MM.1S (cell line): Measurements from ENCODE around the gene GRM5.
"Not testable (repeated sequence)": the region's sequence is repeated elsewhere in the genome, so short reads cannot be mapped to it uniquely, and the experiment has no call there.

Experiments
- DNase-seq: peaks from one replicate; pipeline ENCODE4 v3.0.0-alpha.2; 2015
- H2AFZ ChIP-seq: fragments of 300-600 bp; sonication (generic); 2 replicates; pipeline ENCODE4 v1.6.0; 2016; ENCODE audit warnings: antibody characterized with exemption, low read length
- H3F3A ChIP-seq: fragments of 300-600 bp; sonication (generic); 2 replicates; pipeline ENCODE4 v1.6.1; 2016; ENCODE audit warnings: mild to moderate bottlenecking, antibody characterized with exemption, low read length, moderate library complexity, mixed read lengths; ENCODE audit not compliant: insufficient read depth
- H3K27ac ChIP-seq: fragments of 300-600 bp; sonication (generic); 2 replicates; pipeline ENCODE4 v1.5.1; 2016; ENCODE audit warnings: mild to moderate bottlenecking, low read length
- H3K27me3 ChIP-seq: fragments of 300-600 bp; sonication (generic); replicated peaks from 2 replicates; pipeline ENCODE4 v1.6.0; 2016; ENCODE audit warnings: low read length; ENCODE audit not compliant: insufficient read depth
- H3K36me3 ChIP-seq: fragments of 300-600 bp; sonication (generic); replicated peaks from 2 replicates; pipeline ENCODE4 v1.6.1; 2016; ENCODE audit warnings: mild to moderate bottlenecking, low read length, mixed read lengths; ENCODE audit not compliant: insufficient read depth
- H3K4me1 ChIP-seq: fragments of 300-600 bp; sonication (generic); 2 replicates; pipeline ENCODE4 v1.6.1; 2016; ENCODE audit warnings: low read length, mixed read lengths
- H3K4me2 ChIP-seq: fragments of 300-600 bp; sonication (generic); 2 replicates; pipeline ENCODE4 v1.6.0; 2016; ENCODE audit warnings: low read depth, low read length
- H3K4me3 ChIP-seq: fragments of 300-600 bp; sonication (generic); 2 replicates; pipeline ENCODE4 v1.5.1; 2016; ENCODE audit warnings: low read length, mixed read lengths
- H3K79me2 ChIP-seq: fragments of 300-600 bp; sonication (generic); 2 replicates; pipeline ENCODE4 v1.6.1; 2016; ENCODE audit warnings: mixed run types, low read length, mixed read lengths
- H3K9ac ChIP-seq: fragments of 300-600 bp; sonication (generic); 2 replicates; pipeline ENCODE4 v1.6.1; 2016; ENCODE audit warnings: low read length, mixed read lengths
- H3K9me2 ChIP-seq: fragments of 300-600 bp; sonication (generic); replicated peaks from 2 replicates; pipeline ENCODE4 v1.6.1; 2016; ENCODE audit warnings: mild to moderate bottlenecking, low read length, mixed read lengths; ENCODE audit not compliant: insufficient read depth
- H3K9me3 ChIP-seq: fragments of 300-600 bp; sonication (generic); replicated peaks from 2 replicates; pipeline ENCODE4 v1.6.1; 2016; ENCODE audit warnings: mild to moderate bottlenecking, low read length, mixed read lengths; ENCODE audit not compliant: insufficient read depth
- H4K20me1 ChIP-seq: fragments of 300-600 bp; sonication (generic); 2 replicates; pipeline ENCODE4 v1.6.1; 2016; ENCODE audit warnings: mild to moderate bottlenecking, low read length, moderate library complexity, mixed read lengths; ENCODE audit not compliant: insufficient read depth
- EZH2 ChIP-seq: fragments of 300-600 bp; sonication (generic); optimal IDR thresholded peaks from 2 replicates; pipeline ENCODE3; 2017; ENCODE audit warnings: low read depth, mild to moderate bottlenecking, antibody characterized with exemption, low read length, mixed read lengths
- EZH2phosphoT487 ChIP-seq: fragments of 300-600 bp; sonication (generic); IDR thresholded peaks from 2 replicates; pipeline ENCODE4 v1.6.1; 2018; ENCODE audit warnings: antibody characterized with exemption, low read length
- TF ChIP-seq, protein P1 (sequence below): fragments of 300-600 bp; sonication (generic); IDR thresholded peaks from 2 replicates; pipeline ENCODE4 v1.5.1; 2016; ENCODE audit warnings: antibody characterized with exemption, low read length, mixed read lengths

The GRM5 gene

DNA sequence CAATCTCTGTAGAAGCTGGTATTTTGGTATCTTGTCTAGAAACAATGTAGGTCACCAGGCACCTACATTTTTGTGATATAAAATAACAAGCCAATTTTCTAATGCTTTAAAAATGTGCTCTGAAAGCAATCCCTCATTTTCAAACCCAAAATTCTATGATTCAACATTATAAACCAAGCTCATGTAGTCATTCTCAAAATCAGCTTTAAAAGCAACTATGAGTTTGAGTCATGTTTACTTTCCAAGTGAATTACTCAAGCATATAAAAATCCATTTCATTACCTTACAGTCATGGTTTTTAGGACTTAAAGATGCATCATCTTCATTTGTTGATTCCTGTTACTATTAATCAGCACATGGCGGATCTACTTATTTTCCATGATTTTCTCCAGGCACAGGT lies 216.4 kb downstream of the GRM5 start:
- TF ChIP-seq, protein P1, sequence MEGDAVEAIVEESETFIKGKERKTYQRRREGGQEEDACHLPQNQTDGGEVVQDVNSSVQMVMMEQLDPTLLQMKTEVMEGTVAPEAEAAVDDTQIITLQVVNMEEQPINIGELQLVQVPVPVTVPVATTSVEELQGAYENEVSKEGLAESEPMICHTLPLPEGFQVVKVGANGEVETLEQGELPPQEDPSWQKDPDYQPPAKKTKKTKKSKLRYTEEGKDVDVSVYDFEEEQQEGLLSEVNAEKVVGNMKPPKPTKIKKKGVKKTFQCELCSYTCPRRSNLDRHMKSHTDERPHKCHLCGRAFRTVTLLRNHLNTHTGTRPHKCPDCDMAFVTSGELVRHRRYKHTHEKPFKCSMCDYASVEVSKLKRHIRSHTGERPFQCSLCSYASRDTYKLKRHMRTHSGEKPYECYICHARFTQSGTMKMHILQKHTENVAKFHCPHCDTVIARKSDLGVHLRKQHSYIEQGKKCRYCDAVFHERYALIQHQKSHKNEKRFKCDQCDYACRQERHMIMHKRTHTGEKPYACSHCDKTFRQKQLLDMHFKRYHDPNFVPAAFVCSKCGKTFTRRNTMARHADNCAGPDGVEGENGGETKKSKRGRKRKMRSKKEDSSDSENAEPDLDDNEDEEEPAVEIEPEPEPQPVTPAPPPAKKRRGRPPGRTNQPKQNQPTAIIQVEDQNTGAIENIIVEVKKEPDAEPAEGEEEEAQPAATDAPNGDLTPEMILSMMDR: no peak
- TF ChIP-seq EZH2 (no peak), EZH2phosphoT487 (no peak)
- Histone ChIP-seq H4K20me1 (no peaks in the 10 kb centered on the region), H3K4me3 (no peak overlapping the region), H3K9me3 (no peaks in the 10 kb centered on the region), H3K36me3 (no peaks in the 10 kb centered on the region), H3K27me3 (no peaks in the 10 kb centered on the region), H2AFZ (no peak overlapping the region), H3K4me1 (no peaks in the 10 kb centered on the region), H3K9me2 (no peaks in the 10 kb centered on the region), H3F3A (no peaks in the 10 kb centered on the region), H3K9ac (no peak overlapping the region), H3K4me2 (no peak overlapping the region), H3K79me2 (no peaks in the 10 kb centered on the region), H3K27ac (no peak overlapping the region)
- no peak for DNase-seq

DNA sequence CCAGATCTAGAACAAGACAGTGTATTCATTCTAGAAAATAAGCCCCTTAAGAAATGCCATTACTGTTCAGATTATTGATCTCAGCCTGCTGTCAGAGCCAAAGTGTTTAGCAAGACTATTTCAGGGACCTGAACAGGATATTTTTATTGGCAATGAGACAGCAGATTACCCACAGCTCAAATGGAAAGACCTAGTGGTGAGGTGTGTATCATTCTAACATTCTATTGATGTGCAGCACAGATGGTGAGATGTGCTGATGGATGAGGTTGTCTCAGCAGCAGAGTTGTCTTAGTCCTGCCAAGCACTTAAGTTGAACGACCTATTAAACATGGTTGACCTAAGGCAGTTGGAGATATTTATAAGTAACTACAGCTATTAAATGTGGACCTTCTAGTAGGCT lies 219.5 kb downstream of the GRM5 start:
- H3F3A ChIP-seq, H3K4me3 ChIP-seq, DNase-seq, H3K4me2 ChIP-seq, H3K4me1 ChIP-seq, H3K9ac ChIP-seq, H3K9me3 ChIP-seq, H3K9me2 ChIP-seq, H3K36me3 ChIP-seq, H4K20me1 ChIP-seq, H2AFZ ChIP-seq, H3K79me2 ChIP-seq, H3K27ac ChIP-seq, H3K27me3 ChIP-seq: not testable (repeated sequence)

DNA sequence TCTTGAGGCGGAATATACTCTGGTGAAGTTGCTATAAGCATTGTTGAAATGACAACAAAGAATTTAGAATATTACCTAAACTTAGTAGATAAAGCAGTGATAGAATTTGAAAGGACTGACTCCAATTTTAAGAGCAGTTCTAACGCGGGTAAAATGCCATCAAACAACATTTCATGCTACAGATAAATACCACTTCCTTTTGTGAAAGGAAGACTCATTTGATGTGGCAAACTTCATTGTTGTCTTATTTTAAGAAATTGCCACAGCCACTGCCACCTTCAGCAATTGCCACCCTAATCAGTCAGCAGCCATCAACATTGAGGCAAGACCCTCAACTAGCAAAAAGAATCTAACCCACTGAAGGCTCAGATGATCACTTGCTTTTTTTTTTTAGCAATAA lies 220.8 kb downstream of the GRM5 start:
- not testable (repeated sequence) for H3F3A ChIP-seq, H3K27me3 ChIP-seq, H3K4me1 ChIP-seq, H4K20me1 ChIP-seq, H3K36me3 ChIP-seq, H3K9me3 ChIP-seq, H3K4me3 ChIP-seq, H3K27ac ChIP-seq, H3K9me2 ChIP-seq, DNase-seq, H3K79me2 ChIP-seq, H3K4me2 ChIP-seq, H3K9ac ChIP-seq, H2AFZ ChIP-seq

DNA sequence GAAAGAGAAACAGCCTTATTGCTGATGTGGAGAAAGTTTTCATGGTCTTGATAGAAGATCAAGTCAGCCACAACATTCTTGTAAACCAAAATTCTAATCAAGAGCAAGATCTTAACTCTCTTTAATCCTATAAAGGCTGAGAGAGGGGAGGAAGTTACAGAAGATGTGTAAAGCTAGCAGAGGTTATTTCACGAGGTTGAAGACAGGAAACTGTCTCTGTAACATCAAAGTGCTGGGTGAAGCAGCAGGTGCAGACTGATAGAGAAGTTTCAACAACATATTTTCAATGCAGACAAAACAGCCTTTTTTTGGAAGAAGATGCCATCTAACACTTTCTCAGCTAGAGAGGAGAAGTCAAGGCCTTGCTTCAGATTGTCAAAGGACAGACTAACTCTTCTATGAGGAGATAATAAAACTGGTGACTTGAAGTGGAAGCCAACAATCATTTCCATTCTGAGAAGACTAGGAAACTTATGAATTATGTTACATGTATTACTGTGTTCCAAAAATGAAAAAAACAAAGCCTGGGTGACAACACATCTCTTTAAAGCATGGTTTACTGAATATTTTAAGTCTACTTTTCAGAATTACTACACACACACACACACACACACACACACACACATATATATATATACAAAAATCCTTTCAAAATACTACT lies 221.9 kb downstream of the GRM5 start:
- not testable (repeated sequence) for H4K20me1 ChIP-seq, H3K79me2 ChIP-seq, H3F3A ChIP-seq, H3K27ac ChIP-seq, H3K9me2 ChIP-seq, H3K9me3 ChIP-seq, H3K27me3 ChIP-seq, H3K4me1 ChIP-seq, H3K4me3 ChIP-seq, H3K9ac ChIP-seq, H2AFZ ChIP-seq, H3K36me3 ChIP-seq, H3K4me2 ChIP-seq
- DNase-seq: peak; percentile 80

DNA sequence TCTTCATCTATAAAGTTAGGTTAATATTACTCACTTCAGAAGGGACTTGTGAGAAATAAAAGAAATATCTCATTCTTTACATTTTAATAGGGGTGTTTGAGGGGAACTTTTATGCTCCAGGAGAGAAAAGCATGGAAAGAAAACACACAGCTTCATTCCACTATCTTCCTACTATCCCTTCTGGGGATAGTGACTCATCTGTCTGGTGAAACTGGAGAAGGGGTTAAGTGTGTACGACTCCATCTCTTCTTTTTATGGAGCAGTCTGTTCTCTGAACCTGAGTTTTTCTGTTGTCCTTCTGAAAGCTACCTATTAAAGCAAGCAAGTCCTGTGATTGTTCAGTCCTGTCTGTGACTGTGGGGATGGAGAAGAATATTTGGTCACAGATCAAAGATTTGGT lies 227.6 kb downstream of the GRM5 start:
- H3K4me1 ChIP-seq, DNase-seq, H3K27ac ChIP-seq, H3K9ac ChIP-seq, H3K9me3 ChIP-seq, H4K20me1 ChIP-seq, H3K4me3 ChIP-seq, H3F3A ChIP-seq, H3K79me2 ChIP-seq, H3K27me3 ChIP-seq, H3K4me2 ChIP-seq, H2AFZ ChIP-seq, H3K36me3 ChIP-seq, H3K9me2 ChIP-seq: not testable (repeated sequence)

DNA sequence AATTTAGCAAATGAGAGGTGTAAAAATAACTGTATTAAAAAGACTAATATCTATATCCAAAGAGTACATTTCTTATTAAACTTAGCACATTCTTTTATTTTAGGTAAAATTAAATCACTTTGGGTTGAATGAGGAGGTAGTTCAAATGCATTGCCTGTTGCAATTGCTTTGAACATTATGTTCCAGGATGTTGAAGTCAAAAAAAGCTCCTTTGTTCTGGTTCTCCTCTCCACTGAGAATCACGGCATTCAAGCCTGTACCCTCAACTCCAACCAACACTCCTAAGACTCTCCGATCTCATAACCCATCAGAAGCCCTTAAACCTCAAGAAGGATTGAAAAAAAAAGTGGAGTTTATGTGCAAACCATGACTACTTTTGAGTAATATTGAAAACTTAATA lies 230.1 kb downstream of the GRM5 start:
- not testable (repeated sequence) for H3K9ac ChIP-seq, H3K4me2 ChIP-seq, H4K20me1 ChIP-seq, H3K27ac ChIP-seq, H2AFZ ChIP-seq, H3K4me1 ChIP-seq, H3K9me2 ChIP-seq, H3K79me2 ChIP-seq, H3K36me3 ChIP-seq, DNase-seq, H3K27me3 ChIP-seq, H3K9me3 ChIP-seq, H3K4me3 ChIP-seq, H3F3A ChIP-seq
